ENCODE data around the gene OPTC. TPM values are rescaled to one million over a fixed set of nuclear protein-coding genes. Genes with fewer than 3 reads are reported as not detected.

Gene OPTC
- polyA plus RNA-seq, 1 experiment: not detected

GRCh38 chr1:203492082-203492747 lies 1.7 kb upstream of the OPTC start:
- Histone ChIP-seq H3K4me3 (ENCODE audit: low read depth, low read length) (no peak overlapping the region), H3K27ac (ENCODE audit: low read depth, low read length) (no peak overlapping the region), H3K27me3 (ENCODE audit: control insufficient read depth, insufficient read depth, low read length) (peaks cover 7% of the 10 kb centered on the region), H3K9me3 (ENCODE audit: control insufficient read depth, insufficient read depth, low read length) (no peaks in the 10 kb centered on the region)
- POLR2A ChIA-PET: no interaction called here
- TF ChIP-seq, protein P1, sequence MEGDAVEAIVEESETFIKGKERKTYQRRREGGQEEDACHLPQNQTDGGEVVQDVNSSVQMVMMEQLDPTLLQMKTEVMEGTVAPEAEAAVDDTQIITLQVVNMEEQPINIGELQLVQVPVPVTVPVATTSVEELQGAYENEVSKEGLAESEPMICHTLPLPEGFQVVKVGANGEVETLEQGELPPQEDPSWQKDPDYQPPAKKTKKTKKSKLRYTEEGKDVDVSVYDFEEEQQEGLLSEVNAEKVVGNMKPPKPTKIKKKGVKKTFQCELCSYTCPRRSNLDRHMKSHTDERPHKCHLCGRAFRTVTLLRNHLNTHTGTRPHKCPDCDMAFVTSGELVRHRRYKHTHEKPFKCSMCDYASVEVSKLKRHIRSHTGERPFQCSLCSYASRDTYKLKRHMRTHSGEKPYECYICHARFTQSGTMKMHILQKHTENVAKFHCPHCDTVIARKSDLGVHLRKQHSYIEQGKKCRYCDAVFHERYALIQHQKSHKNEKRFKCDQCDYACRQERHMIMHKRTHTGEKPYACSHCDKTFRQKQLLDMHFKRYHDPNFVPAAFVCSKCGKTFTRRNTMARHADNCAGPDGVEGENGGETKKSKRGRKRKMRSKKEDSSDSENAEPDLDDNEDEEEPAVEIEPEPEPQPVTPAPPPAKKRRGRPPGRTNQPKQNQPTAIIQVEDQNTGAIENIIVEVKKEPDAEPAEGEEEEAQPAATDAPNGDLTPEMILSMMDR (IDR thresholded peaks at IDR 0.05; ENCODE audit: low read depth, low read length): no peak
- DNase-seq (ENCODE audit: low read depth, low spot score): no peak
- CTCF ChIA-PET: no interaction called here

DNA sequence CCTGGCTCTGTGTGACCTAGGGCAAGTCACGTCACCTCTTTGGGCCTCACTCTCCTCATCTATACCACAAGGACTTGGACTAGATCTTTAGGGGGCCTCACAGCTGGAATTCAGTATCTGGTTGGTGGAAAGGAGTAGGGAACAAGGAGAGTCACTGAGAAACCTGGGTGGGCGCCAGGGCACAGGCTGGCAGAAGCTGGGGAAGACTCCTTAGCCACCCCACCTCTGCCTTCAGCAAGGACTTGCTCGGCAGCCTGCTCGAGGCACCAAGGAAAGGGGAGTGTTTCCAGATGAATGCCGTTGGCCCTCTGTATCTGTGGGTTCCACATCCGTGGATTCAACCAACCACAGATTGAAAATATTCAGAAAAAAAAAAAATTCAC lies 1.2 kb upstream of the OPTC start:
- Histone ChIP-seq H3K27me3 (ENCODE audit: control insufficient read depth, insufficient read depth, low read length) (peaks cover 7% of the 10 kb centered on the region), H3K9me3 (ENCODE audit: control insufficient read depth, insufficient read depth, low read length) (no peaks in the 10 kb centered on the region), H3K27ac (ENCODE audit: low read depth, low read length) (no peak overlapping the region), H3K4me3 (ENCODE audit: low read depth, low read length) (no peak overlapping the region)
- POLR2A ChIA-PET: no interaction called here
- no peak for DNase-seq (ENCODE audit: low read depth, low spot score)
- TF ChIP-seq, protein P1 (IDR thresholded peaks at IDR 0.05; ENCODE audit: low read depth, low read length): no peak
- CTCF ChIA-PET: no interaction called here

DNA sequence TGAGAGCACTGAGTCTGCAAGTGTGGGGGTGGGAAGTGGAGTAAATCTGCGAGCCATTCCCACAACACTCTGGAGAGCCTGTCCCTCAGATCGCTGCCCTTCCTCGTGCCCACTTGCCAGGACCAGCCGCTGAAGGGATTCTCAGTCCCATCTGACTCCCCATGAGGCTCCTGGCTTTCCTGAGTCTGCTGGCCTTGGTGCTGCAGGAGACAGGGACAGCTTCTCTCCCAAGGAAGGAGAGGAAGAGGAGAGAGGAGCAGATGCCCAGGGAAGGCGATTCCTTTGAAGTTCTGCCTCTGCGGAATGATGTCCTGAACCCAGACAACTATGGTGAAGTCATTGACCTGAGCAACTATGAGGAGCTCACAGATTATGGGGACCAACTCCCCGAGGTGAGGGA lies 1.9 kb downstream of the OPTC start:
- POLR2A ChIA-PET: no interaction called here

GRCh38 chr1:203497269-203497777 lies 3.4 kb downstream of the OPTC start:
- H3K9me3 ChIP-seq (ENCODE audit: control insufficient read depth, insufficient read depth, low read length): no peaks in the 10 kb centered on the region
- TF ChIP-seq, protein P1 (IDR thresholded peaks at IDR 0.05; ENCODE audit: low read depth, low read length): no peak
- no peak overlapping the region for H3K27ac ChIP-seq (ENCODE audit: low read depth, low read length)
- CTCF ChIA-PET: interaction anchor here (0.5 to 1.6 kb wide), 3 partner anchors 9 to 206 kb away, joined by 3 to 4 read pairs (median 3); no protein-coding TSS in a partner anchor
- no peak for DNase-seq (ENCODE audit: low read depth, low spot score)
- POLR2A ChIA-PET: no interaction called here
- no peak overlapping the region for H3K4me3 ChIP-seq (ENCODE audit: low read depth, low read length)
- peaks cover 4% of the 10 kb centered on the region for H3K27me3 ChIP-seq (ENCODE audit: control insufficient read depth, insufficient read depth, low read length)

More for the DNA sequence above, 1.9 kb downstream of the OPTC start:
- H3K27me3 ChIP-seq (ENCODE audit: control insufficient read depth, insufficient read depth, low read length): peaks cover 7% of the 10 kb centered on the region
- H3K4me3 ChIP-seq (ENCODE audit: low read depth, low read length): no peak overlapping the region
- H3K9me3 ChIP-seq (ENCODE audit: control insufficient read depth, insufficient read depth, low read length): no peaks in the 10 kb centered on the region
- H3K27ac ChIP-seq (ENCODE audit: low read depth, low read length): no peak overlapping the region
- TF ChIP-seq, protein P1 (IDR thresholded peaks at IDR 0.05; ENCODE audit: low read depth, low read length): no peak
- CTCF ChIA-PET: interaction anchor here (0.6 to 2.4 kb wide), 4 partner anchors 8 to 207 kb away, joined by 3 to 7 read pairs (median 4); no protein-coding TSS in a partner anchor
- no peak for DNase-seq (ENCODE audit: low read depth, low spot score)

DNA sequence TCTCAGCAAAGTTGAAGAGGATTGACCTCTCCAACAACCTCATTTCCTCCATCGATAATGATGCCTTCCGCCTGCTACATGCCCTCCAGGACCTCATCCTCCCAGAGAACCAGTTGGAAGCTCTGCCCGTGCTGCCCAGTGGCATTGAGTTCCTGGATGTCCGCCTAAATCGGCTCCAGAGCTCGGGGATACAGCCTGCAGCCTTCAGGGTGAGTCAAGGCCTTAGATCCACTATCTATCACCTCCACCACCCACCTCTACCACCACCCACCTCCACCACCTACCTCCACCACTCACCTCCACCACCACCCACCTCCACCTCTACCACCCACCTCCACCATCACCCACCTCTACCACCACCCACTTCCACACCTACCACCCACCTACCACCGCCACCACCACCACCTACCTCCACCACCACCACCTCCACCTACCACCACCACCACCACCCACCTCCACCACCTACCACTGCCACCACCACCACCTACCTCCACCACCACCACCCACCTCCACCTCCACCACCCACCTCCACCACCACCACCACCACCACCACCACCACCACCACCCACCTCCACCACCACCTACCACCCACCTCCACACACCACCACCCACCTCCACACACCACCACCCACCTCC lies 5.8 kb downstream of the OPTC start:
- TF ChIP-seq, protein P1 (IDR thresholded peaks at IDR 0.05; ENCODE audit: low read depth, low read length): no peak
- Histone ChIP-seq H3K4me3 (ENCODE audit: low read depth, low read length) (no peak overlapping the region), H3K27me3 (ENCODE audit: control insufficient read depth, insufficient read depth, low read length) (no peaks in the 10 kb centered on the region), H3K27ac (ENCODE audit: low read depth, low read length) (no peak overlapping the region), H3K9me3 (ENCODE audit: control insufficient read depth, insufficient read depth, low read length) (no peaks in the 10 kb centered on the region)
- DNase-seq (ENCODE audit: low read depth, low spot score): no peak
- ChIA-PET POLR2A (no interaction called here), CTCF (interaction anchor here (0.9 kb wide), 1 partner anchor 159 kb away, joined by 4 read pairs; no protein-coding TSS in a partner anchor)

Measured in AG04450 (cell line).